ENCODE results near the gene FTO.

Gene FTO

GRCh38 chr16:54034684-54035083 lies 330.7 kb downstream of the FTO start:
- Histone ChIP-seq H3K9ac (ENCODE audit: low read length) (no peak overlapping the region), H3K4me1 (ENCODE audit: control insufficient read depth, insufficient read depth, low read length) (no peaks in the 10 kb centered on the region), H3K27me3 (ENCODE audit: control insufficient read depth, insufficient read depth, low read length) (no peaks in the 10 kb centered on the region), H3K36me3 (ENCODE audit: control insufficient read depth, insufficient read depth, low read length) (no peaks in the 10 kb centered on the region), H3K27ac (ENCODE audit: low read depth, low read length) (no peak overlapping the region), H3K4me3 (ENCODE audit: low read depth, low read length) (no peak overlapping the region), H3K9me3 (ENCODE audit: control insufficient read depth, insufficient read depth, low read depth, low read length) (peaks cover 17% of the 10 kb centered on the region)

- Histone ChIP-seq H3K27me3 (ENCODE audit: control insufficient read depth, insufficient read depth, low read length) (no peaks in the 10 kb centered on the region), H3K4me3 (ENCODE audit: low read depth, low read length) (no peak overlapping the region), H3K9me3 (ENCODE audit: control insufficient read depth, insufficient read depth, low read depth, low read length) (peaks cover 12% of the 10 kb centered on the region), H3K4me1 (ENCODE audit: control insufficient read depth, insufficient read depth, low read length) (no peaks in the 10 kb centered on the region; the same call in 1 of the 2 replicates), H3K36me3 (ENCODE audit: control insufficient read depth, insufficient read depth, low read length) (no peaks in the 10 kb centered on the region), H3K9ac (ENCODE audit: low read length) (no peak overlapping the region), H3K27ac (ENCODE audit: low read depth, low read length) (no peak overlapping the region)
These were observed 336.5 kb downstream of the FTO start for GRCh38 chr16:54040480-54040879.

GRCh38 chr16:54040975-54041374 lies 337.0 kb downstream of the FTO start:
- Histone ChIP-seq H3K36me3 (ENCODE audit: control insufficient read depth, insufficient read depth, low read length) (no peaks in the 10 kb centered on the region), H3K27me3 (ENCODE audit: control insufficient read depth, insufficient read depth, low read length) (no peaks in the 10 kb centered on the region), H3K4me1 (ENCODE audit: control insufficient read depth, insufficient read depth, low read length) (no peaks in the 10 kb centered on the region; the same call in 1 of the 2 replicates), H3K9me3 (ENCODE audit: control insufficient read depth, insufficient read depth, low read depth, low read length) (peaks cover 12% of the 10 kb centered on the region), H3K4me3 (ENCODE audit: low read depth, low read length) (no peak overlapping the region), H3K9ac (ENCODE audit: low read length) (no peak overlapping the region), H3K27ac (ENCODE audit: low read depth, low read length) (no peak overlapping the region)

- no peak overlapping the region for H3K9ac ChIP-seq (ENCODE audit: low read length)
- no peaks in the 10 kb centered on the region for H3K9me3 ChIP-seq (ENCODE audit: control insufficient read depth, insufficient read depth, low read depth, low read length)
- no peak overlapping the region for H3K4me3 ChIP-seq (ENCODE audit: low read depth, low read length)
- no peaks in the 10 kb centered on the region for H3K27me3 ChIP-seq (ENCODE audit: control insufficient read depth, insufficient read depth, low read length)
- H3K36me3 ChIP-seq (ENCODE audit: control insufficient read depth, insufficient read depth, low read length): no peaks in the 10 kb centered on the region
- H3K27ac ChIP-seq (ENCODE audit: low read depth, low read length): peak overlapping the region; percentile 71
- peaks cover 47% of the 10 kb centered on the region for H3K4me1 ChIP-seq (ENCODE audit: control insufficient read depth, insufficient read depth, low read length)
These were observed 344.9 kb downstream of the FTO start for GRCh38 chr16:54048586-54049495.

GRCh38 chr16:54049591-54050458 lies 345.9 kb downstream of the FTO start:
- H3K27ac ChIP-seq (ENCODE audit: low read depth, low read length): peak overlapping the region; percentile 71
- H3K4me3 ChIP-seq (ENCODE audit: low read depth, low read length): no peak overlapping the region; the same call in 1 of the 2 replicates
- no peaks in the 10 kb centered on the region for H3K9me3 ChIP-seq (ENCODE audit: control insufficient read depth, insufficient read depth, low read depth, low read length)
- peak overlapping the region; percentile 44 for H3K9ac ChIP-seq (ENCODE audit: low read length)
- no peaks in the 10 kb centered on the region for H3K36me3 ChIP-seq (ENCODE audit: control insufficient read depth, insufficient read depth, low read length)
- H3K4me1 ChIP-seq (ENCODE audit: control insufficient read depth, insufficient read depth, low read length): peaks cover 57% of the 10 kb centered on the region
- H3K27me3 ChIP-seq (ENCODE audit: control insufficient read depth, insufficient read depth, low read length): 0 out of 2 replicates have a peak, but pooled peaks cover 3% of the 10 kb centered on the region

- Histone ChIP-seq H3K9me3 (ENCODE audit: control insufficient read depth, insufficient read depth, low read depth, low read length) (no peaks in the 10 kb centered on the region), H3K27me3 (ENCODE audit: control insufficient read depth, insufficient read depth, low read length) (0 out of 2 replicates have a peak, but pooled peaks cover 3% of the 10 kb centered on the region), H3K36me3 (ENCODE audit: control insufficient read depth, insufficient read depth, low read length) (no peaks in the 10 kb centered on the region), H3K4me1 (ENCODE audit: control insufficient read depth, insufficient read depth, low read length) (peaks cover 62% of the 10 kb centered on the region), H3K9ac (ENCODE audit: low read length) (peak overlapping the region; percentile 44), H3K4me3 (ENCODE audit: low read depth, low read length) (no peak overlapping the region), H3K27ac (ENCODE audit: low read depth, low read length) (peak overlapping the region; percentile 71; the same call in 1 of the 2 replicates)
These were observed 346.7 kb downstream of the FTO start for GRCh38 chr16:54050459-54051210.

- no peak overlapping the region for H3K9ac ChIP-seq (ENCODE audit: low read length)
- H3K27me3 ChIP-seq (ENCODE audit: control insufficient read depth, insufficient read depth, low read length): 0 out of 2 replicates have a peak, but pooled peaks cover 3% of the 10 kb centered on the region
- H3K36me3 ChIP-seq (ENCODE audit: control insufficient read depth, insufficient read depth, low read length): no peaks in the 10 kb centered on the region
- H3K9me3 ChIP-seq (ENCODE audit: control insufficient read depth, insufficient read depth, low read depth, low read length): no peaks in the 10 kb centered on the region
- no peak overlapping the region for H3K27ac ChIP-seq (ENCODE audit: low read depth, low read length)
- no peak overlapping the region for H3K4me3 ChIP-seq (ENCODE audit: low read depth, low read length)
- H3K4me1 ChIP-seq (ENCODE audit: control insufficient read depth, insufficient read depth, low read length): peaks cover 62% of the 10 kb centered on the region
These were observed 347.9 kb downstream of the FTO start for GRCh38 chr16:54051821-54052220.

GRCh38 chr16:54052271-54052670 lies 348.3 kb downstream of the FTO start:
- Histone ChIP-seq H3K9me3 (ENCODE audit: control insufficient read depth, insufficient read depth, low read depth, low read length) (no peaks in the 10 kb centered on the region), H3K9ac (ENCODE audit: low read length) (no peak overlapping the region), H3K36me3 (ENCODE audit: control insufficient read depth, insufficient read depth, low read length) (no peaks in the 10 kb centered on the region), H3K4me1 (ENCODE audit: control insufficient read depth, insufficient read depth, low read length) (peaks cover 62% of the 10 kb centered on the region), H3K27ac (ENCODE audit: low read depth, low read length) (no peak overlapping the region), H3K4me3 (ENCODE audit: low read depth, low read length) (no peak overlapping the region), H3K27me3 (ENCODE audit: control insufficient read depth, insufficient read depth, low read length) (0 out of 2 replicates have a peak, but pooled peaks cover 3% of the 10 kb centered on the region)

- H3K9ac ChIP-seq (ENCODE audit: low read length): no peak overlapping the region
- H3K27me3 ChIP-seq (ENCODE audit: control insufficient read depth, insufficient read depth, low read length): 0 out of 2 replicates have a peak, but pooled peaks cover 3% of the 10 kb centered on the region
- no peak overlapping the region for H3K27ac ChIP-seq (ENCODE audit: low read depth, low read length)
- H3K4me3 ChIP-seq (ENCODE audit: low read depth, low read length): no peak overlapping the region
- H3K4me1 ChIP-seq (ENCODE audit: control insufficient read depth, insufficient read depth, low read length): peaks cover 56% of the 10 kb centered on the region
- H3K36me3 ChIP-seq (ENCODE audit: control insufficient read depth, insufficient read depth, low read length): no peaks in the 10 kb centered on the region
- no peaks in the 10 kb centered on the region for H3K9me3 ChIP-seq (ENCODE audit: control insufficient read depth, insufficient read depth, low read depth, low read length)
These were observed 350.2 kb downstream of the FTO start for GRCh38 chr16:54053891-54054820.

All from HUES6 (cell line).